GM18951 (cell line): ENCODE results near the gene VPS4B.
"Not testable (repeated sequence)": the region's sequence is repeated elsewhere in the genome, so short reads cannot be mapped to it uniquely, and the experiment has no call there.

Experiments used
- POLR2A ChIP-seq: IDR thresholded peaks from 4 replicates; pipeline ENCODE4 v1.6.1; 2011; ENCODE audit warnings: mild to moderate bottlenecking; ENCODE audit not compliant: insufficient read length, insufficient read depth; ENCODE audit errors: extremely low read depth
- in situ Hi-C: fragments of 300-500 bp; cut with MboI; formaldehyde crosslinking; loops from one replicate; pipeline ENCODE4 v1.12.0; 2022; ENCODE audit warnings: low sequenced_read_pairs, mixed read lengths, inconsistent platforms; ENCODE audit not compliant: unreplicated experiment

The VPS4B gene

DNA sequence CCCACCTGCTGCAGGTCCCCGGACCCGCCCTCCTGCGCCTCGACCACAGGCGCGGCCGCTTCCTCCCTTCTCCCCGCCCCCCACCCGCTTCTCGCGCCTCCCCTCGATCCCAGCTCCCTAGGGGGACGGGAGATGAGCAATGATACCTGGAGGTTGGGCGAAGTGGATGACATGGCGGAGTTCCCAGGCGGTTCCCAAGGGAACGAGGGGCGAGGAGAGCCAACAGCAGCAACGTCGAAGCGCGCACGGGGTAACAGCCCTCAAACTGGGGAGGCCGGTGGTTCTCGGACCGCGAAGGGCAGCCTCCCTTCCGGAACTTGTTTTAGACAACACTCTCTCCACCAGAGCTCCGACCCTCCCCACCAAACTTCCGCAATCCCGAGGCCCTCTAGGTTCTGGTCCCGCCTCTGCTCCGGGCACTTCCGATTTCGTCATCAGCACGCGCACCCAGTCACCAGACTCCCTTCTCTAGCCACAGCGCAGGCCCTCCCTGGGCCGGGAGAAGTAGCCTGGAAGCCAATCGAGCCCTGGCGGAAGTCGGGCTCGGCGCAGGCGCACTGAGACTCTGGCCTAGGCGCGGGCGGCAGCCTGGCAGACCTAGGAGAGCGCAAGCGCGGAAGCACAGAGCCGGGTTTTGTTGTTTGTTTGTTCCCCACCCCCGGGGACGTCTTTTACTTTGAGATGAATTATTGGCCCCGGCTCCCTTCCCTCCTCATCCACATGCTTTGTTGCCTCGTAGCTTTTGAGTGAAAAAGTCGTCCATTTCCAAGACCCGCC is at the start of gene VPS4B:
Gene VPS4B, minus strand, starts transcription at position 390 of the 777 bp plus-strand sequence. Its CDS starts 217 bp downstream, at position 173.
- peak; percentile 85 for TF ChIP-seq POLR2A
- in situ Hi-C loops, result loop anchor here (10.0 kb wide), 1 partner anchor 407 kb away; no protein-coding TSS in a partner anchor

DNA sequence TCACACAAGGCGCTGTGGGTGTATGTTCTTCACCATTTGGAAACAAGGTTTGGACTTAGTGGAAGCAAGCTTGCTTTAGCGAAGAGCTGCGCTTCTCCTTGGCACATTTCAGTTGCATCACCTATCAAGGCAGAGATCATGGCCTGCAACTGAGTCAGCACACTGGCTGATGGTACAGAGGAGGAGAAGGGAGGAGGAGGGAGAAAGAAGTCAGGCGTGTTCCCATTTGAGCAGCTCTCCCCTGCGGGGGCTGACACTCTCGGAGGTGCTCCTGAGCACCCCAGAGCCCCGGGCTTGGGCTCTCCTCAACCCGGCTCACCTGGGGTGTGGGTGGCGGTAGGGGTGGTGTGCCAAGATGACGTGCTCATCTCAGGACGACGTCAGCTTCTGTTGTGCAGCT is 48.5 kb upstream of the VPS4B start:
- in situ Hi-C loops, result no loop called here
- TF ChIP-seq POLR2A, result no peak

DNA sequence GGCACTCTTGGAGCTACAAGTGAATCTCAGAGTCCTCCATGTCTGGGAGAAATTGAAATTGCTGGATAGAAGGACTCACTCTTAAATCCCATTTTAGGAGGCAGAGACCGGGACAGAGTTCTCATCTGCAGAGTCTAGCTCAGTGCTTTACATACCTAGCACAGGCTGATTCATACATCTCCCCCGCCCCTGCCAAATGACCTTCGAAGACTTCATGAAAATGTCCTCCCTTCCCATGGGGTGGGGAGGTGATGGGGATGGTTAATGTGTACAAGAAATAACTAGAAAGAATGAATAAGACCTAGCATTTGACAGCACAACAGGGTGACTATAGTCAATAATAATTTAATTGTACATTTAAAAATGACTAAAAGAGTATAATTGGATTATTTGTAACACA is 46.3 kb upstream of the VPS4B start:
- in situ Hi-C loops, result no loop called here
- no peak for TF ChIP-seq POLR2A

DNA sequence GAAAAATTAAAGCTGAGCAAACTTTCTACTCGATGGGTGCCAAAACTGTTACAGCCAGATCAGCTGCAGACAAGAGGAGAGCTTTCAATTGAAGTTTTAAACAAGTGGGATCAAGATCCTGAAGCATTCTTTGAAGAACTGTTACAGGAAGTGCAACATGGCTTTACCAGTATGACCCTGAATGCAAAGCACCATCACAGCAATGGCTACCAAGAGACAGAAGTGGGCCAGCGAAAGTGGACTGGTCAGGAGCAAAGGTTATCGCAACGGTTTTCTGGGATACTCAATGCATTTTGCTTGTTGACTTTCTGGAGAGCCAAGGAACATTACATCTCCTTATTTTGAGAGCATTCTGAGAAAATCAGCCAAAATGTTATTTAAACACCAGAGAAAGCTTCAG is 45.4 kb upstream of the VPS4B start:
- in situ Hi-C loops, result no loop called here

DNA sequence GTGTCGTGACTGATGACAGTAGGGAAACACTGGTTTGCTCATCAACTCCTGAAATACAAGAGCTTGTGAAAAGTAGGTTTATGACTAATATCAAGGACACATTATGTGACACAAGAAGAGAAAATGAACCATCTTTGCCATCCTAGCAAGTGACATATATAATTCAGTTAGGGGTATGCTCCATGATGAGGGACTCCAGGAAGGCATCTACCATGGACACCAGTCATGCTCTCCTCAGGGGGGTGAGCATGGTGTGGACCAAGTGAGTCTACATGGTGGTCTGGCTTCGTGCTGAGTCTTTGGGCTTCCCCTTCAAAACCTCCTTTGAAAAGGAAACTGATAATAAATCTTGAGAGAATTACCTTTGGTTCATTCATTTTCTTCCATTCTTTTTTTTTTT is 42.8 kb upstream of the VPS4B start:
- in situ Hi-C loops, result no loop called here

More for the DNA sequence above, 45.4 kb upstream of the VPS4B start:
- no peak for TF ChIP-seq POLR2A

DNA sequence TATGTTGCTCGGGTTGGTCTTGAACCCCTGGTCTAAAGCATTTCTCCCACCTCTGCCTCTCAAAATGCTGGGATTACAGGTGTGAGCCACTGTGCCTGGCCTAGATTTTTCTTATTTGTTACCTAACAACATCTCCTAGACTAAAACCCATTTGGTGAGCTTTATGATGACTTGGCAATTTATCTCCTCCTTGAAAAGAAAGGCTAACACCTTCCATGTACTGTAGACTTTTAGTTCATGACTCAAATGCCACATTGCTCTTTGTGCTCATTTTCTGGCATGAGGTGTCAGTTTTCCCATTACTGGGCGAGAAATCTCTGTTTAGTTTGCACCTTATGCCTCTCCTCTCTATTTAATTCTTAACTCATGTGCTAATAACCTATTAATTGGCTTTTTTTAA is 42.2 kb upstream of the VPS4B start:
- TF ChIP-seq POLR2A, result no peak
- in situ Hi-C loops, result no loop called here

More for the DNA sequence above, 42.8 kb upstream of the VPS4B start:
- no peak for TF ChIP-seq POLR2A

DNA sequence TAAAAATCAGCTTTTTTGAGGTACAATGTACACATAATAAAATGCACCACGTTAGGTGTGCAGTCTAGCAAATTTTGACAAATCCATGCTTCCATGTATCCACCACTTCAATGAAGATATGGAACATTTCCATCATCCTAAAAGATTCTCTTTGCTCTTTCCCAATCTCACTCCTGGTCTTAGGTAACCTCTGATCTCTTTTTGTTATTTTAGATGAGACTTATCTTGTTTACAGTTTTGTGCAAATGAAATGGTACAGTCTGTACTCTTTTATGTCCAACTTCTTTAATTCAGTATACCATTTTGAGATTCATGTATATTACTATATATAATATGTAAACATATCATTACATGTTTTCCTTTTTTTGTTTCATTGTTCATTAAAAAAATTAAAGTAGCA is 38.1 kb upstream of the VPS4B start:
- TF ChIP-seq POLR2A, result no peak
- in situ Hi-C loops, result no loop called here

DNA sequence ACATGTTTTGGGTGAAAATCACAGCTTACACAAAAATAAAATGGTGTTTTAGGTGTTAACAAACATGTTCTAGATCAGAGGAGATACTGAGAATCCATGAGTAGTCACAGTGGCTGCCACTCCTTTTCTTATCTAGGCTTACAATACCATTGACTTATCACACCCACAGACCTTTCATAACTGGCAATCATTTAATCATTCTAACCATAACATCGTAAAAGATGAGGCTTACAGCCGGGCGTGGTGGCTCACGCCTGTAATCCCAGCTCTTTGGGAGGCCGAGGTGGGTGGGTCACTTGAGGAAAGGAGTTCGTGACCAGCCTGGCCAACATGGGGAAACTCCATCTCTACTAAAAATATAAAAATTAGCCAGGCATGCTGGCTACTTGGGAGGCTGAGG is 35.7 kb upstream of the VPS4B start:
- no peak for TF ChIP-seq POLR2A
- in situ Hi-C loops, result no loop called here

DNA sequence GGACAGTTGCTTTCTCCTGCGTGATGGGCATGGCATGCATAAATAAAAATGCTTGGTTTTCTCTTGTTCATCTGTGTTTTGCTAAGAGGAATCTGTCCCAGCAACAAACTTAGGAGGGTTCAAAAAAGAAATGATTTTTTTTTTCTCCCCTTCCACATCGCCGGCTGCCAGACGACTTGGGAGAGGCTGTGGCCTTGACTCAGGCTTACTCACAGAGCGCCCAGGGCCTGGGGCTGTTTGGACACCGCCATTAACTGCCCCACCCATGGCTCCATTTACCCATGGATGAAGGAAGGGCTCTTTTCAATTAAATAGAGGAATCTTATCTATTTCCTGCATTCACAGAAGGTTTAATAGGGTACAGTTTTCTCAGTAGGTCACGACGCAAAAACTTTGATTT is 32.2 kb upstream of the VPS4B start:
- in situ Hi-C loops, result no loop called here
- no peak for TF ChIP-seq POLR2A

DNA sequence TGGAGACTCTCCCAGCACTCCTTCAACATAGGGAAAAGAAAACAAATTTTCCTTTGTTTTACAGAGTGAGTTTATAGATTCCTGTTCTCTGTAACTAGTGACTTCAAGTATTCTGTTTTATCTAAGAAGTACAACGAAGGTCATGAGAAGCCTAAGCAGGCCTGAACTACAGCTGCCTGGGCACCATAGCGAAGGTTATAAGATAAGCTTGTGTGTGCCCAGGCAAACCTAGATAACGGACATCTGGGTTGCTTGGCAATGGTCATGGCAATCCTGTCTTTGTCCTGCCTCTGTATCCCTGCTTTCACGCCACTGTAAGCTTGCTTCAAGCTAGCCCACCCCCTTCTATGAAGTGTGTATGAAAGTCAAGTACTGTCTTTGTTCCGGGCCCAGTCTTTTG is 30.5 kb upstream of the VPS4B start:
- in situ Hi-C loops, result not testable (repeated sequence)

DNA sequence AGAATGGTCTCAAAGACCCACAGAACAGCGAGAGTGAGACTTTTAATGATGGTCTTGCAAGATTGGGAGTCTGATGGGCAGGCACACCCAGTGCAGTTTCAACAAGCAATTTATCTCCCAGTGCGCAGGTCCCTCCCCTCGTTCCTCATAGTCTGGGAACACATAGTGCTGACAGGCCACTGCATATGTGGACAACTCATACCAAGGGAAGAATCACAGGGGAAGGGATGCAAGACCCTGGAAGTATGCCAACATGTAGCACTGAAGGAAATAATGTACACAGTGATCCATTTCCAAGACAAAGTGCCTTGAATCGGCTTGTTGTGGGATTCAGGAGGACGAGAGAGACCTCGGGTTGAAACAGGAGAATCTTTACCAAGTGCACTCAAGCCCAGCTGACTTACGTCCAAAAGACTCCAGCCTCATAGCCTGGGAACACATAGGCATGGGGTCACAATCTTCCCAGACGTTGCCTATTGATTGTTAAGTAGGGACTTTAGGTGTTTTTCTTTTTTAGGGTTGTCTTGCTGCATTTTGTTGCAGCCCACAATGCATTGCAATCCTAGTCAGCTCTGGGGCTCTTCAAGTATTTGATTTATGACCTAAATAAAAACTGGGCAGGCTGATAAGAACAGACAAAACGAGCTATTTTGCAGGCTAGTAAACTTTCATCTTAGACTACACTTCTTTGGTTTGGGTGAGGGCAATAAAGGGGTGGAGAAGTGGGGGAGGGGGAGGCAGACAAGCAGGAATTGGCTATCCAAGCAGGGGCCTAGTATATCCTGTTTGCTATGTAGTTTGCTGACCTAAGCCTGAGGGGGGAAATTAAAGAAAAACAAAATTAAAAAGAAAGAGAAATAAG is 29.8 kb upstream of the VPS4B start:
- in situ Hi-C loops, result no loop called here
- no peak for TF ChIP-seq POLR2A

DNA sequence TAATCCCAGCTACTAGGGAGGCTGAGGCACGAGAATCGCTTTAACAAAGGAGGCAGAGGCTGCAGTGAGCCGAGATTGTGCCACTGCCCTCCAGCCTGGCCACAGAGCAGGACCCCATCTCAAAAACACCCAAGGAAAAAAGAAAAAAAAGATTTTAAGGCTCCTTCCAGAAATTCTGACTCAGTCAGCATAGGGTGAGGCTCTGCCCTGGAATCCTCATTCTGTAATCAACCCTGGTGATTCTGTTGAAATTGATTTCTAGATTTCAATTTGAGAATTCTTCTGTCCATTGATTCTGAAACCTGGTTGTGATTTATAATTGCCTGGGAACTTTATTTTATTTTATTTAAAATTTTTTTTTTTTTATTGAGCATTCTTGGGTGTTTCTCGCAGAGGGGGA is 27.1 kb upstream of the VPS4B start:
- in situ Hi-C loops, result loop anchor here (25.0 kb wide), 2 partner anchors 312 to 737 kb away; partner anchors contain the start of gene PHLPP1

DNA sequence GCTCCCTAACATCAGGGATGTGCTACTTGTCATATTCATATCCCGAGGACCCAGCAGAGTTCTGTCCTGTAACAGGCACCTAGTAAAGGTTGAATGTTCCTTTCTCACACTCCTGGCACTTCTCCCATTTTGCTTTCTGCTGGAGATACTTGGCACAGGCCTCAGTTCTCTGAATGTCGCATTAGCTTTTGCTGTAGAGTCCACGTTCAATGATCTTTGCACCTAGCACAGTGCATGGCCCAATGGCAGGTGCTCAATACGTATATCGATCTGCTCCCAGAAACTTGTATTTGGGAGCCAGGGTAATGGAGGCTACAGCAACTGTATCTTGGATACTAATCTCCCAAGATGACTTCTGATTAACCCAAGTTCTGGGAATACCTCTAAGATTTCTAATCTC is 24.8 kb upstream of the VPS4B start:
- in situ Hi-C loops, result loop anchor here (25.0 kb wide), 2 partner anchors 310 to 735 kb away; partner anchors contain the start of gene PHLPP1

More for the DNA sequence above, 27.1 kb upstream of the VPS4B start:
- no peak for TF ChIP-seq POLR2A

More for the DNA sequence above, 24.8 kb upstream of the VPS4B start:
- no peak for TF ChIP-seq POLR2A
